Liver (tissue), 9 donors: ENCODE results near the gene PGPEP1. TPM values are rescaled to one million over a fixed set of nuclear protein-coding genes. Genes with fewer than 3 reads are reported as not detected.
"Not testable (repeated sequence)": the region's sequence is repeated elsewhere in the genome, so short reads cannot be mapped to it uniquely, and the experiment has no call there.

Experiments
- DNase-seq: peaks from one replicate; pipeline ENCODE4 v3.0.0-alpha.2; 2017; ENCODE audit warnings: low spot score
- H3K27ac ChIP-seq, 2 donors: one replicate each; pipeline ENCODE4 v1.7.0; 2013; ENCODE audit warnings: inconsistent platforms in 2 of 2, low read length in 2 of 2, control low read depth in 1 of 2, low read depth in 1 of 2, mild to moderate bottlenecking in 1 of 2
- H3K27me3 ChIP-seq, 4 donors: one replicate each; pipeline versions ENCODE4 v1.6.1 to v1.7.0; 2013; ENCODE audit warnings: low read length in 3 of 4, inconsistent platforms in 1 of 4, mild to moderate bottlenecking in 1 of 4, moderate library complexity in 1 of 4; ENCODE audit not compliant: control insufficient read depth in 4 of 4, insufficient read depth in 4 of 4
- H3K36me3 ChIP-seq, 4 donors: one replicate each; pipeline versions ENCODE4 v1.6.1 to v1.7.0; 2013; ENCODE audit warnings: low read length in 3 of 4, mild to moderate bottlenecking in 3 of 4, low read depth in 1 of 4, moderate library complexity in 1 of 4; ENCODE audit not compliant: control insufficient read depth in 4 of 4, insufficient read depth in 3 of 4
- H3K4me1 ChIP-seq, 4 donors: one replicate each; pipeline versions ENCODE4 v1.6.1 to v1.7.0; 2013; ENCODE audit warnings: low read length in 3 of 4, mild to moderate bottlenecking in 3 of 4, moderate library complexity in 1 of 4; ENCODE audit not compliant: control insufficient read depth in 4 of 4, insufficient read depth in 4 of 4
- H3K4me3 ChIP-seq, 3 donors: one replicate each; pipeline versions ENCODE4 v1.6.1 to v1.7.0; 2013; ENCODE audit warnings: low read length in 3 of 3, control low read depth in 1 of 3, low read depth in 1 of 3, mild to moderate bottlenecking in 1 of 3
- H3K9ac ChIP-seq, 2 donors: one replicate each; pipeline ENCODE4 v1.7.0; 2013; ENCODE audit warnings: low read length in 2 of 2, mild to moderate bottlenecking in 2 of 2, moderate library complexity in 2 of 2, control low read depth in 1 of 2, low read depth in 1 of 2
- H3K9me3 ChIP-seq, 4 donors: one replicate each; pipeline versions ENCODE4 v1.6.1 to v1.7.0; 2013; ENCODE audit warnings: low read length in 3 of 4; ENCODE audit not compliant: control insufficient read depth in 4 of 4
- EGR1 ChIP-seq, 2 donors: IDR thresholded peaks; 2 replicates each; pipeline ENCODE4 v1.6.1; 2016 to 2018; ENCODE audit warnings: antibody characterized with exemption in 2 of 2, low read depth in 2 of 2
- FOXA1 ChIP-seq: IDR thresholded peaks from 2 replicates; pipeline ENCODE4 v1.6.1; 2016; ENCODE audit warnings: antibody characterized with exemption
- FOXA2 ChIP-seq: IDR thresholded peaks from 2 replicates; pipeline ENCODE4 v1.6.1; 2016; ENCODE audit warnings: antibody characterized with exemption
- HNF4A ChIP-seq, 2 donors: conservative IDR thresholded peaks; 2 replicates each; pipeline ENCODE4 v1.6.1; 2016; ENCODE audit warnings: antibody characterized with exemption in 2 of 2, mild to moderate bottlenecking in 2 of 2
- HNF4G ChIP-seq: IDR thresholded peaks from 2 replicates; pipeline ENCODE4 v1.6.1; 2016; ENCODE audit warnings: antibody characterized with exemption
- JUND ChIP-seq, 2 donors: IDR thresholded peaks; 2 replicates each; pipeline ENCODE4 v1.6.1; 2016; ENCODE audit warnings: antibody characterized with exemption in 2 of 2
- RAD21 ChIP-seq, 2 donors: IDR thresholded peaks; 2 replicates each; pipeline ENCODE4 v1.6.1; 2016; ENCODE audit warnings: antibody characterized with exemption in 2 of 2, mild to moderate bottlenecking in 2 of 2
- RXRA ChIP-seq, 2 donors: IDR thresholded peaks; 2 replicates each; pipeline ENCODE4 v1.6.1; 2017 to 2018; ENCODE audit warnings: antibody characterized with exemption in 2 of 2, mild to moderate bottlenecking in 1 of 2
- SP1 ChIP-seq: IDR thresholded peaks from 2 replicates; pipeline ENCODE4 v1.6.1; 2018; ENCODE audit warnings: antibody characterized with exemption, mild to moderate bottlenecking
- TAF1 ChIP-seq: conservative IDR thresholded peaks from 2 replicates; pipeline ENCODE4 v1.6.1; 2016; ENCODE audit warnings: antibody characterized with exemption, mild to moderate bottlenecking
- WGBS: extraction: QIAGEN DNeasy Blood & Tissue Kit; methylation state at CpG from one replicate; pipeline ENCODE4 v1.1.7; 2013; 5-methylcytosine and 5-hydroxymethylcytosine counted together
- polyA plus RNA-seq, 2 donors: library from polyadenylated mRNA; stranded (reverse) in 1 of 2; unstranded in 1 of 2; fragments of 200-250 nt in 1 of 2; fragments of >200 nt in 1 of 2; fragmentation: Nextera tagmentation in 1 of 2; extraction: Ambion mirVana in 1 of 2; gene quantifications; one replicate each; pipeline versions ENCODE4 v1.2.1 to v1.2.3, GENCODE V29; 2013 to 2015
- total RNA-seq, 2 donors: library from RNA; depleted of rRNA; stranded (reverse); fragments of >200 nt; gene quantifications; one replicate each; pipeline ENCODE4 v1.2.3, GENCODE V29; 2014
- TF ChIP-seq, protein P1 (sequence below): IDR thresholded peaks from 2 replicates; pipeline ENCODE4 v1.6.1; 2016; ENCODE audit warnings: antibody characterized with exemption, mild to moderate bottlenecking
- TF ChIP-seq, protein P2 (sequence below): fragments of 150-350 bp; IDR thresholded peaks from 2 replicates; pipeline ENCODE4 v1.5.1; 2017; ENCODE audit warnings: improper control_type of control experiment, low read depth, low read length; ENCODE audit not compliant: missing input control
- donor health status: healthy.
- donor health status: healthy.
- donor health status: healthy.
- donor health status: healthy.
- donor health status: healthy.

Gene PGPEP1
- total and polyA plus RNA-seq, 4 donors = 15.8 to 48.3 (median 26.2) TPM

DNA sequence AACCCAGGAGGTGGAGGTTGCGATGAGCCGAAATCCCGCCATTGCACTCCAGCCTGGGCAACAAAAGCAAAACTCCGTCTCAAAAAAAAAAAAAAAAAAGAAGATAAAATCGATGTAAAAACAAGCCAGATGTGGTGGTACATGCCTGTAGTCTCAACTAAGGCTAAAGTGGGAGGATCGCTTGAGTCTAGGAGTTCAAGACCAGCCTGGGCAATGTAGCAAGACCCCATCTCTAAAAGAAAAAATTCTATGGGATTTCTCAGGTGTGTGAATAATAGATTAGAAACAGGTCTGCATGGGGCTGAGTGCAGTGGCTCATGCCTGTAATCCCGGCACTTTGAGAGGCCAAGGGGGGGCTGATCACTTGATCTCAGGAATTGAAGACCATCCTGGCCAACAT is 11.1 kb downstream of the PGPEP1 start:
- no peak overlapping the region for H3K9ac ChIP-seq
- H3K4me1 ChIP-seq = no peaks in the 10 kb centered on the region
- H3K36me3 ChIP-seq = peaks cover 7 to 16% (median 8%) of the 10 kb centered on the region in 4 donors
- H3K9me3 ChIP-seq = no peaks in the 10 kb centered on the region
- H3K27ac ChIP-seq = no peak overlapping the region
- no peak for TF ChIP-seq HNF4A (conservative IDR thresholded peaks at IDR 0.05)
- TF ChIP-seq FOXA1 = no peak
- no peak for TF ChIP-seq EGR1 (IDR thresholded peaks at IDR 0.05; ENCODE audit: low read depth in 2 of 2)
- TF ChIP-seq SP1 = no peak
- DNase-seq = no peak
- WGBS = 93% methylated on average over 7 of the region's 7 CpGs
- H3K27me3 ChIP-seq = no peaks in the 10 kb centered on the region
- no peak overlapping the region for H3K4me3 ChIP-seq

DNA sequence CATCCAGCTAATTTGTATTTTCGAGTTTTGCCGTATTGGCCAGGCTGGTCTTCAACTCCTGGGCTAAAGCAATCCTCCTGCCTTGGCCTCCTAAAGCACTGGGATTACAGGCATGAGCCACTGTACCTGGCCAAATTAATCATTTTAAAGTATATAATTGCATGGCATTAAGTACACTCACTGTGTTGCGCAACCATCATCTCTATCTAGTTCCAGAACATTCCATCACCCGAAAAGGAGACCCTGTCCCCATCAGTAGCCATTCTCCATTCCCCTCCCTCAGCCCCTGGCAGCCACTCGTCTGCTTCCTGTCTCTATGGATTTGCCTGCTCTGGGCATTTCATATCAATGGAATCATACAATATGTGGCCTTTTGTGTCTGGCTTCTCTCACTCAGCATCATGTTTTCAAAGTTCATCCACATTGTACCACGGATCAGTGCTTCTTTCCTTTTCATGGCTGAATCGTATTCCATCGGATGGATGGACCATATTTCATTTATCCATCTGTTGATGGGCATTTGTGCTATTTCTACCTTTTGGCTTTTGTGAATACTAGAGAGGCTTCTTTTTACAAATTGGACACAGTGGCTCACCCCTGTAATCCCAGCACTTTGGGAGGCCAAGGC is 13.1 kb downstream of the PGPEP1 start:
- no peak overlapping the region for H3K27ac ChIP-seq
- no peak for DNase-seq
- H3K9me3 ChIP-seq = no peaks in the 10 kb centered on the region
- TF ChIP-seq RAD21 (IDR thresholded peaks at IDR 0.05) (no peak), TAF1 (no peak), FOXA2 (no peak), HNF4G (no peak), JUND (IDR thresholded peaks at IDR 0.05) (no peak), RXRA (IDR thresholded peaks at IDR 0.05) (no peak), EGR1 (IDR thresholded peaks at IDR 0.05; ENCODE audit: low read depth in 2 of 2) (no peak)
- TF ChIP-seq, protein P1, sequence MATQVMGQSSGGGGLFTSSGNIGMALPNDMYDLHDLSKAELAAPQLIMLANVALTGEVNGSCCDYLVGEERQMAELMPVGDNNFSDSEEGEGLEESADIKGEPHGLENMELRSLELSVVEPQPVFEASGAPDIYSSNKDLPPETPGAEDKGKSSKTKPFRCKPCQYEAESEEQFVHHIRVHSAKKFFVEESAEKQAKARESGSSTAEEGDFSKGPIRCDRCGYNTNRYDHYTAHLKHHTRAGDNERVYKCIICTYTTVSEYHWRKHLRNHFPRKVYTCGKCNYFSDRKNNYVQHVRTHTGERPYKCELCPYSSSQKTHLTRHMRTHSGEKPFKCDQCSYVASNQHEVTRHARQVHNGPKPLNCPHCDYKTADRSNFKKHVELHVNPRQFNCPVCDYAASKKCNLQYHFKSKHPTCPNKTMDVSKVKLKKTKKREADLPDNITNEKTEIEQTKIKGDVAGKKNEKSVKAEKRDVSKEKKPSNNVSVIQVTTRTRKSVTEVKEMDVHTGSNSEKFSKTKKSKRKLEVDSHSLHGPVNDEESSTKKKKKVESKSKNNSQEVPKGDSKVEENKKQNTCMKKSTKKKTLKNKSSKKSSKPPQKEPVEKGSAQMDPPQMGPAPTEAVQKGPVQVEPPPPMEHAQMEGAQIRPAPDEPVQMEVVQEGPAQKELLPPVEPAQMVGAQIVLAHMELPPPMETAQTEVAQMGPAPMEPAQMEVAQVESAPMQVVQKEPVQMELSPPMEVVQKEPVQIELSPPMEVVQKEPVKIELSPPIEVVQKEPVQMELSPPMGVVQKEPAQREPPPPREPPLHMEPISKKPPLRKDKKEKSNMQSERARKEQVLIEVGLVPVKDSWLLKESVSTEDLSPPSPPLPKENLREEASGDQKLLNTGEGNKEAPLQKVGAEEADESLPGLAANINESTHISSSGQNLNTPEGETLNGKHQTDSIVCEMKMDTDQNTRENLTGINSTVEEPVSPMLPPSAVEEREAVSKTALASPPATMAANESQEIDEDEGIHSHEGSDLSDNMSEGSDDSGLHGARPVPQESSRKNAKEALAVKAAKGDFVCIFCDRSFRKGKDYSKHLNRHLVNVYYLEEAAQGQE = no peak
- TF ChIP-seq, protein P2, sequence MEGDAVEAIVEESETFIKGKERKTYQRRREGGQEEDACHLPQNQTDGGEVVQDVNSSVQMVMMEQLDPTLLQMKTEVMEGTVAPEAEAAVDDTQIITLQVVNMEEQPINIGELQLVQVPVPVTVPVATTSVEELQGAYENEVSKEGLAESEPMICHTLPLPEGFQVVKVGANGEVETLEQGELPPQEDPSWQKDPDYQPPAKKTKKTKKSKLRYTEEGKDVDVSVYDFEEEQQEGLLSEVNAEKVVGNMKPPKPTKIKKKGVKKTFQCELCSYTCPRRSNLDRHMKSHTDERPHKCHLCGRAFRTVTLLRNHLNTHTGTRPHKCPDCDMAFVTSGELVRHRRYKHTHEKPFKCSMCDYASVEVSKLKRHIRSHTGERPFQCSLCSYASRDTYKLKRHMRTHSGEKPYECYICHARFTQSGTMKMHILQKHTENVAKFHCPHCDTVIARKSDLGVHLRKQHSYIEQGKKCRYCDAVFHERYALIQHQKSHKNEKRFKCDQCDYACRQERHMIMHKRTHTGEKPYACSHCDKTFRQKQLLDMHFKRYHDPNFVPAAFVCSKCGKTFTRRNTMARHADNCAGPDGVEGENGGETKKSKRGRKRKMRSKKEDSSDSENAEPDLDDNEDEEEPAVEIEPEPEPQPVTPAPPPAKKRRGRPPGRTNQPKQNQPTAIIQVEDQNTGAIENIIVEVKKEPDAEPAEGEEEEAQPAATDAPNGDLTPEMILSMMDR = no peak
- 94% methylated on average over 8 of the region's 8 CpGs for WGBS
- no peak overlapping the region for H3K4me3 ChIP-seq
- no peaks in the 10 kb centered on the region for H3K27me3 ChIP-seq
- no peak overlapping the region for H3K9ac ChIP-seq
- H3K4me1 ChIP-seq = peaks cover 6 to 11% (median 8%) of the 10 kb centered on the region in 4 donors
- peaks cover 9 to 19% (median 13%) of the 10 kb centered on the region in 4 donors for H3K36me3 ChIP-seq

DNA sequence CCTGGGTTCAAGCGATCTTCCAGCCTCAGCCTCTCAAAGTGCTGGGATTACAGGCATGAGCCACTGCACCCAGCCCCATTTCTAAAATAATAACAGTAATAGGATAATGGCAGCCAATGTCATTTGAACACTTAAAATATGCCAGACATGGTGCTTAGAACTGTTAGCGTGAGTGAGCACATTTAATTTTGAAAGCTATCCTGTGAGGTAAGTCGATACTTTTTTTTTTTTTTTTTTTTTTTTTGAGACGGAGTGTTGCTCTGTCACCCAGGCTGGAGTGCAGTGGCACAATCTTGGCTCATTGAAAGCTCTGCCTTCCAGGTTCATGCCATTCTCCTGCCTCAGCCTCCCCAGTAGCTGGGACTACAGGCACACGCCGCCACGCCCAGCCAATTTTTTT is 14.3 kb downstream of the PGPEP1 start:
- Histone ChIP-seq H3K36me3 (peaks cover 9 to 24% (median 16%) of the 10 kb centered on the region in 4 donors), H3K4me1 (peaks cover 6 to 11% (median 8%) of the 10 kb centered on the region in 4 donors)
- not testable (repeated sequence) for H3K27ac ChIP-seq, H3K9me3 ChIP-seq, H3K4me3 ChIP-seq, H3K9ac ChIP-seq, H3K27me3 ChIP-seq, DNase-seq
- WGBS = 99% methylated on average over 7 of the region's 7 CpGs
